ENCODE data around the gene TNK2. TPM values are rescaled to one million over a fixed set of nuclear protein-coding genes. Genes with fewer than 3 reads are reported as not detected.
"Not testable (repeated sequence)": the region's sequence is repeated elsewhere in the genome, so short reads cannot be mapped to it uniquely, and the experiment has no call there.

TNK2 gene
- polyA plus RNA-seq, 3 donors, result 35.0 to 45.3 (median 43.8) TPM

DNA sequence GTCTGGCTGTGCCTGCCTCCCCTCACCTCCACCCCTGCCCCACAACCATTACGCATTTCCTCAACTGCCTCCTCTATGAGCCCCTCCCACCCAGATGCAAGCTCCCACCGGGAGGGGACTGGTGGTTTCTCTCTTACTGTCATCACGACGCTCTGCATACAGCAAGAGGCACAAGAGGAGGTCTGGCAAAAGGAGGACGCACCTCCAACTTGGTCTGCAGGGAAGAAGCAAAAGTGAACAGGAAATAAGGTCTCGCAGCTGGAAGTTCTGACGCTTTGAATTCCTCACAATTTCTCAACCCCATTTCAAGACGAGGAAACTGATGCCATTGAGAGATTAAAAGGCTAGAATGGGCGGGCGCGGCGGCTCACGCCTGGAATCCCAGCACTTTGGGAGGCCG lies 54.4 kb downstream of the TNK2 start:
- no peak for DNase-seq

GRCh38 chr3:195853036-195853435 lies 55.3 kb downstream of the TNK2 start:
- no peak for DNase-seq

DNA sequence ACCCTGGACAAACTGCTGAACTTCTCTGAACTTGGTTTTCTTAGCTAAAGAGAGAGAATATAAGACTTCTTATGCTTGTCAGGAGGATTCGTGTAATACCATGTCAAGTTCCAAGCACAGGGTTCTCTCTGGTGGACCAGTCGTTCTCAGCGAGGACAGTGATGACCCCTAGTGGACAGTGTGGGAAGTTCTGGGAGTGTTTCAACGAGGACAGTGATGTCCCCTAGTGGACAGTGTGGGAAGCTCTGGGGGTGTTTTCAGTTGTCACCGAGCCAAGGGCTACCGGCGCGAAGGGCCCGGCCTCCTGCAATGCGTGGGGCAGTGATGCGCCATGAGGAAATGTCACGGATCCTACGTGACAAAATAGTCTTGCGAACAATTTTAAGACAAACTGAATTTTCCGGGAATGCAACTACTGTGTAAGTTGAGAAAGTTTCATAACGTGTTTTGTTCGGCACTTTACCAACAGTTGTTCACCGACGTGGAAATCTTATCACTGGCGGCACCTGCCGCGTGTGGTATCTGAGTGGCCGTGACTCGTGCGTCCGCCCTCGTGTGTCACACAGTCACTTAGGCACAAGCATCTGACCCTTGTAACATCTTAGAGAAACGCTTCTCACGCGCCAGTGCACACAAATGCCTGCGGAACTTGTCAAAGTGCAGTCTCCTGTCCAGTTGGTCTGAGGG lies 57.4 kb downstream of the TNK2 start:
- peak; percentile 89 for DNase-seq

- no peak for DNase-seq
These were observed 58.9 kb downstream of the TNK2 start for GRCh38 chr3:195849322-195850074.

GRCh38 chr3:195847055-195847950 lies 61.0 kb downstream of the TNK2 start:
- DNase-seq, result no peak

GRCh38 chr3:195845483-195845882 lies 62.9 kb downstream of the TNK2 start:
- no peak for DNase-seq

- no peak for DNase-seq
These were observed 63.6 kb downstream of the TNK2 start for GRCh38 chr3:195844671-195845218.

DNA sequence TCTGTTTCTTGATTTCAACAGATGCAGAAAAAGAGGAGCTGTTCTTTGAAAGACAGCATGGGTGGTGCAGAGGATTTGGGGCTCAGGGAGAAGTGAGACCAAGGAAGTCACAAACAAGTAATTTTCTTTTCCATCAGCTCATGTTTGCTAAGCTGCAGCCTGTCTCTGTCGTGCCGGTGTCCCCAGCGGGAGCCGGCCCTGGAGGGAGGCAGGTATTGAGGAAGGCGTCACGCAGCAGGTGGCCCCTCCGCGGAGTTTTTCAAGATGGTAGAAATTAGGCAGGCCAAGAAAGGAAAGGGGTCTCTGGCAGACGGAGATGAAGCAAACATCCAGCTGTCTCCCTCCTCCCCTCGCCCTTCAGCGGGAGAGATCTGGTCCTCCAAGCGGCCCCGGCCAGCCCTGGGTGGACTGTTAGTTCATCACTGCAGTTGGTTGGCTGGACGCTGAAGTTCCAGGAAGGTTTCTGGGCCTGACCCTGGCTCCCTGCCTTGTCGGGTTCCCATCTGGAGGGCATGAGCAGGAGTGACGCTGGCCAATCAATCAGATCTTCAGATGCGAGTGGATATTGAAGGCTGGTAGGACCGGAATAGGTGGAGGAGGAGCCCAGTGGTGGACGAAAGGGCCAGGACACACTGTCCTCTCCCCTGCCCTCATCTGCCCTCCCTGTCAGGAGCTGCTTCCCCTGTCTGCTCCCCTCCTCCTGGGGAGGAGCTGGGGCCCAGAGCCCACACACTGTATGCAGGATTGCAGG lies 68.9 kb downstream of the TNK2 start:
- DNase-seq, result no peak

DNA sequence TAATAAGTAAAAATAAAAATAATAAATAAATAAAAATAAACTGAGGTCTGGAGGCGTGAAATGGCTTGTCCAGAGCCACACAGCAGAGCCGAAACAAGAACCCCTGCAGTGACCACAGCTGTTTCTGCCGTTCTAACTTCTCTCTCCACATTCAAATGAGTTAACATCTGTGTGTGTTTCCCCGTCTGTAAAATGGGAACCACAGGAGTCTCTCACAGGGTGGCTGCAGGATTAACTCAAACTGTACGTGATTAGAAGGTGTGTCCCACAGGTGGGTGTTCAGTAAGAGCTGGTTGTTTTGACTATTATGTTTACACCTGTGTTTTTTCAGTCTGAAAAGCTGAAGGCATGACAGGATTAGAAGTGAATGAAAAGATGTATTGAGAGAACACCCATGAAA lies 69.6 kb downstream of the TNK2 start:
- DNase-seq, result no peak

DNA sequence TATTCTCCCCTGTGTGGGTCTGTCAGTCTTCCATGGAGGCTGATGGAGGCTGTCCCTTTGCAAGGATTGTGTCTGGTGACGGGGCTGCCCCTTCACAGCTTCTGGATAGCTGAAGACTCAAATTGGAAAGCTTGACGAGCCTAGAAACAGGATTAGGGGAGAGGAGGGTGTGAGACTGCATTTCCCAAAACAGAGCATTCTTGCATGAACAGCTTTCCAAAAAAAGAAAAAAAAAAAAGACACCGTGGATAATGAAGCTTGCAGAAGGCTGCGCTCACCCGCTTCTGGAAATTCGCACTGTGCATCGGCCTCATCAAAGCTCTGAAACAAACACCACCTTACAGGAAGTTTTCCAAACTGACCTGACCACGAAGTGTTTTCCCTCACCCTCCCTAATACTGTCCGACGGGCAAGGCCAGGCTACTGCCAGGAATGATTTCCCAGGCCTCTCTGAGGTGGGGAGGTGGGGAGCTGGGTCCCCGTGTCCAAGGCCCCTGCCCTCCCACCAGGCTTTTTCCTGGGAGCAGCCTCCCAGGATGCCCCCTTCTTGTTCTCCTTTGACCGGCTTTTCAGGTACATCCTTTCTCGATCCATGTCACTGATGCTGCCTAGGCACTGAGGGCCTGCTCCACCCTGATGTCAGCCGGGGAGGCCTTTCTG lies 71.7 kb downstream of the TNK2 start:
- DNase-seq, result no peak

GRCh38 chr3:195835791-195836190 lies 72.6 kb downstream of the TNK2 start:
- no peak for DNase-seq

DNA sequence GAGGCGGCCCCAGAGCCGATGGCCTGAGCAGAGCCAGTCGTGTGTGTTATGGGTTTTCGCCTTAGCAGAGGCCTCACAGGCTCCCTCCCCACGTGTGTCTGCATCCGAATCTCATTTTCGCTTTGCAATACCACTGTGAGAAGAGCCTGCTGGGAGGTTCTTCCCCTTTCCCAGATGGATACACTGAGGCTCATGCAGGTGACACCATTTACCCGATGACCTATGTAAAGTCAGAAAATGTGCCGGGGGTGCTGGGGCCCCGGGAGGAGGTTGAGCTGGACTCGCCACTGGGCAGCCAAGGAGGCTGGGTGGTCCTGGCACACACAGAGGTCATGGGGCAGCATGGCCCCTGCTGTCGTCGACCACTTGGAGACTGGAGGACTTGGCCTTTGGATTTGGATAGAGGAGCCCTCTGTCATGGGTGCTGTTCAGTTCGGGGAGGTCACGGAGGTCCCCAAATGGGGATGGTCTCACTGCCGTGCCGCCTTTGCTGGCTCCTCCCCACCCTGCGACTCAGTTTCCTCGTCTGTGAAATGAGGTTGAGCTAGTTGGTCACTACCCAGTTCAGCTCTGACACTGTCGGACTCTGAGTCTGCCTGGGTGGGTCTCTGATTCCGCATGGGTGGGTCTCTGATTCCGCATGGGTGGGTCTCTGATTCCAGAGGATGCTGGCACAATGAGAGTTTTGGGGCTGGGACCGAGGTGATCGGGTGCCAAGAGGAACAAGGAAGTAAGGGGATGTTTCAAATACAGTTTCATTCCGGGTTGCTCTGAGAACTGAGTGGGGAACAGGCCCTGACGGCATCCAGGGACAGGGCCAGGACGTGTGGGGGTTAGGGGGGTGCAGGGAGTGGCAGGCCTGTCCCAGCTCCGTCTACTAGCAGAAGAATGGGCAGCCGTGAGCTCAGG lies 73.4 kb downstream of the TNK2 start:
- no peak for DNase-seq

DNA sequence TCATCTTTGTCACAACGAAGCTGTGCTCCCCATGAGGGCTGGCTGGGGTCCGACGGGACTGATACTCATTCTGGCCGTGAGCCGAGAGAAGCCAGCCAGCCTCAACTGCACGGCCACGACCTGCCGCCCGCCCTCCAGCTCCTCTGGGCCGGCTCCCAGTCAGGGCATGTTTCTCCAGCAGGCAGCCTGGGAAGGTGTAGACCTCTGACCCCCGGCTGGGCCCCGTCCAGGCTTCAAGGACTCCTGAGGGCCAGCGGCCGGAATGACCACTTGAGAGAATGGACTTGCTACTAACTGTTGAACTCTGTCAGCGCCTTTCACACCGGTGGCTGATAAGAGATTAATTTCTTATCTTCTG lies 78.5 kb downstream of the TNK2 start:
- DNase-seq, result no peak

GRCh38 chr3:195828762-195829161 lies 79.6 kb downstream of the TNK2 start:
- DNase-seq, result no peak

DNA sequence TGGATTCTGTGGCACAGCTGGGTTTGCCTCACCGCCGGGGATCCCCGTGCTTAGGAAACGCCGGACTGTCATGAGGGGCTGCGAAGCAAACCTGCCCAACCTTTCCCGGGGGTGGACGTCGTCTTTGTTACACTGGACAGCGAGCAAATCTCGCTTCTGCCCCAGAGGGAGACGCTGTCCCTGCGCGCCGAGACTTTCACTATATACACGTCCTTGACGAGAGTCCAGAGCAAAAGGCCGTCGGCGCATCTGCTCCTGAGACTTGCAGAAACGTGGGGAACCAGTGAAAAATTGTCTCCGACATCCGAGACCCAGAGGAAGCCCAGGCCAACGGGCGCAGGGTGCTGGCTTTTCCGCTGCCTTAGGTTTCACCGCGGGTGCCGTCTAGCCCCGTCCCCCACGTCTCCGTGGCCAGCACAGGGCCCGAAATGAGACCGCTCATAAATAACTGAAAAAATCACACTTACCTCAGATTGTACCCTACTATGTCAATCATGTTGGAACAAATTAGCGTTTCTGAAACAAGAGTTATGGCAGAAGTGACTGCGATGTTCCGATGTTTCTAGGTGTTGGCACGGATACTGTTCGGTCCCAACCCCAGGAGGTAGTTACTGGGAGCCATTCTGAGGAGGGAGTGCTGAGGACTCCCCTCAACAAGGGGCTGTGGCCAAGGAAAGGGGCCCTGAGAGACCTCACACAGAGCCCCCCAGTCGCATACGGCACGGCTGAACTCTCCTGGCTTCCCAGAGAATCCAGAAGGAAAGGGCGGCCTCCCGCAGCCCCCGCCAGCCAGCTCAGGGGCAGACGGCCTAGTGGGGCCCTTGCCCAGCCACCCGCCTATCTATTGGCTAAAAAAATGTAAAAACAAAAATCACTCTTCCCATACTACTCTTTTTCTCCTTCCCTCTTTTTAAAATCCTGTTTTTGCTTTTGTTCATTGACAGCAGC lies 82.2 kb downstream of the TNK2 start:
- DNase-seq, result no peak

GRCh38 chr3:195825191-195825588 lies 83.2 kb downstream of the TNK2 start:
- DNase-seq, result no peak

- not testable (repeated sequence) for DNase-seq
These were observed 83.7 kb downstream of the TNK2 start for GRCh38 chr3:195824425-195825190.

- no peak for DNase-seq
These were observed 84.4 kb downstream of the TNK2 start for GRCh38 chr3:195823999-195824398.
